Activated CD8-positive, alpha-beta memory T cell treated with anti-CD3 and anti-CD28 coated beads for 48 hours (primary cell): ENCODE measurements around the gene FLVCR2.

Source experiments
- DNase-seq, 3 experiments: peaks; one replicate each; pipeline ENCODE4 v3.0.0-alpha.2; 2020; ENCODE audit warnings: low read depth in 2 of 3, low spot score in 2 of 3

FLVCR2 gene

GRCh38 chr14:75554482-75554881 is 23.9 kb upstream of the FLVCR2 start:
- DNase-seq, result no peak

DNA sequence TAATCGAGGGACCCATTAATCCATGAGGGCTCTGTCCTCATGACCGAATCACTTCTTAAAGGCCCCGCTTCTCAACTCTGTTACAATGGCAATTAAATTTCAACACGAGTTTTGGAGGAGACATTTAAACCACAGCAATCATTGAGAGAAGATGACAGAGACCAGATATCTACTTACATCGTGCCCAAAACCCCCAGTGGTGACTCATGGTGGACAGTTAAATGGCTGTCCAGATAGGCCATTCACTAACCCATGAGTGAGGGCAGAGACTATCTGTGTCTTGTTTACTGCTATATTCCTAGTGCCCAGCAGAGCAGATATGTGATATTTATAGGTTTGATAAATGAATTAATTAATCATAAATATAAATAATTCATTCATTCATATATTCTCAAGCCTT is 20.0 kb upstream of the FLVCR2 start:
- DNase-seq, result no peak

DNA sequence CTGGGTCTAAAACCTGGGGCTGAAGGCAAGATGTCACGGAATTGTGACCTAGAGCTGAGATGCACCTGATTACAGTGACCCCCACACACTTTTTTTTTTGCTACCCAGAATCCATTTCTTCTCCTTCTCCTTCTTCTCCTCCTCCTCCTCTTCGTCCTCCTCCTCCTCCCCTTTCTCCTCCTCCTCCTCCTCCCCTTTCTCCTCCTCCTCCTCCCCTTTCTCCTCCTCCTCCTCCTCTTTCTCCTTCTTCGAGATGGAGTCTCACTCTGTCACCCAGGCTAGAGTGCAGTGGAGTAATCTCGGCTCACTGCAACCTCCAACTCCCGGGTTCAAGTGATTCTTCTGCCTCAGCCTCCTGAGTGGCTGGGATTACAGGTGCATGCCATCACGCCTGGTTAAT is 19.4 kb upstream of the FLVCR2 start:
- no peak for DNase-seq

GRCh38 chr14:75559451-75560222 is 18.8 kb upstream of the FLVCR2 start:
- DNase-seq, result peak in 1 of 3 experiments; percentile 37

DNA sequence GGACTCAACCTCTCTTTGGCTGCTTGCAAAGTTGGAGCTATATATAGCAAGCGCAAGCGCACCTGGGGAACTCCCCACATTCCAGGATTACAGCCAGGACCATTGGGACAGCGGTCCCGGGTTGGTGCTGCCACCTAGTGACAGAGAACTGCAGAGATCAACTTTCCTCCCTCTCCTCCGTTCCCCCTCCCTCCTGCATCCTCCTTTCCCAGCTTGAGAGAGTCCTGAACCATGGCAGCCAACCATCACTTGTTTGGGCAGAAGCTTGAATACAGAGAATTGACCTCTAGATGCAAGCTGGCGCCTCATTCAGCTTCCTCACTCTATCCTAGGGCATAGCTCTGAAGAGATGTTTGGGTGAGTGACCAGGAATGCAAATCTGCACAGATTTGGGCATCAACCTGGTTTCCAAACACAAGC is 17.4 kb upstream of the FLVCR2 start:
- DNase-seq, result no peak

GRCh38 chr14:75562089-75562488 is 16.3 kb upstream of the FLVCR2 start:
- DNase-seq, result no peak

- no peak for DNase-seq
Measured at GRCh38 chr14:75562489-75562888, 15.9 kb upstream of the FLVCR2 start.

DNA sequence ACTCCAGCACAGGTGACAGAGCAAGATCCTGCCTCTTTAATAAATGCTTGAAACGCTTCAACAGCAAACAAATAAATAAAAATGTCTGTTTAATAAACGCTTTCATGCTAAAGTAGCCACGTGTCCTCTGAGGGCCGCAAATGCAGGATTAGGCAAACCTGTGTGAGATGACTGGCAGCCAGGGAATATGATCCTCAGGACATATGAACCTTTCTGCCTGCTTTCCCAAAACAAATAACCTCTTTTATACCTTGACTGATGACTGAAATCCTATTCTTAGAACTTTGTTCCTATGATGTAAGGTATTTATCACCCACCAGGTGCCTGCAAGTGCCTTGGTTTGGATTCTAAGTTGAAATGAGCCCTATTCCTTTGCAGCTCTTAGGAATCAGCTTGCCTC is 14.5 kb upstream of the FLVCR2 start:
- DNase-seq, result no peak

- DNase-seq, result no peak
Measured at GRCh38 chr14:75565056-75565455, 13.4 kb upstream of the FLVCR2 start.

GRCh38 chr14:75566321-75566720 is 12.1 kb upstream of the FLVCR2 start:
- peak in 2 of 3 experiments; percentile 37 to 63 for DNase-seq

DNA sequence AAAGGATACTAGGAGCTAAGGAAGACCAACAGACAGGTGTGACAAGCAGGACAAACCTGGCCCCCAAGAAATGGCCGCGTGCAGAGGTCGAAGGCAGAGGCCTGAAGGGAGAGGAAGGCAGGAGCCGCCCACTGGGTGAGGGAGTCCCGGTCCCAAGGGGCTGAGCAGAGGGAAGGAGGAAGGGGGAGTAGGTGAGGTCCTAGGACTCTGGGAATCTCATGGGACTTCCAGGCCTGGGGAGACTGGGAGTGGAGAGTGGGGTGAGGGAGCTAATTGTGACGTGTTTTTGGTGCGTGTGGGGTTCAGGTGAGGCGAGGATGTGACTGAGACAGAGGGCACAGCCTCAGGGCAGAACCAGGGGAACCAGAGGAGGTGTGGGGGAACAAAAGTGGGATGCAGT is 11.7 kb upstream of the FLVCR2 start:
- no peak for DNase-seq

- no peak for DNase-seq
Measured at GRCh38 chr14:75568140-75568539, 10.3 kb upstream of the FLVCR2 start.

GRCh38 chr14:75568791-75569190 is 9.6 kb upstream of the FLVCR2 start:
- no peak for DNase-seq

DNA sequence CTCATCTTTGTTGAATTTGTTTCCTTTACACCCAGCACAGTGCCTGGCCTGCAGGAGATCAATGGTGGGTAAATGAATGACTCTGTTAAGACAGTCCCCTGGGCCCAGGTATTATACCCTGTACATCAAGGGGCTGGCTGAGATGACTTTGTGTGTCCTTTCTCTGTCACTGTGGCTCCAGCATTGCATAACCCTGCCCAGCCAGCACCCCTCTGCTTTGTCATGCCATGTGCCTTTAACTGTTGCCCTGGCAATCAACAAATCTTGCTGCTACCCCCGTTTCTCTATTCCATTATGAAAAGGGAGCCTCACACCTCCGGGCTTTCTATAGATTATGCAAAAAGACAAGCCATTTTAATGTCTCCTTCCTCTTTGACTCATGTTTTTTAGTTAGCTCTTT is 7.6 kb upstream of the FLVCR2 start:
- no peak for DNase-seq

DNA sequence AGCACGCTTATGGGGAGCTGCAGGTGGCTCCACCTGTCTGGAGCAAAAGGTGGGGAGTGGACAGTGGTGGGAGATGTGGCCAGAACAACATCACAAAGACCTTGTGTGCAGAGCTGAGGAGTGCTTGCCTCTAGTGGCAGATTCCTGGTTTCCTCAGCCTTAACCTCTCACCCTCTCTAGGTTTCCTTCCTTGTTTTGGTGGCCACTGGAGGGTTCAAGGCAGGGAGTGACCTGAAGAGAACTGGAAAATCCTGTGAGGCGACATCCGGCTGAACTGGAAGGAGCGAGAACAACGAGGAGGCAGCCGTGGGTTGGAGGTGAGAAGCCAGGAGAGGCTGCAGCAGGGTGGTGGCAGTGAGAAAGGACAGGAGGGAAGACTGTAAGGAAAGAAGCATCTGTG is 6.3 kb upstream of the FLVCR2 start:
- no peak for DNase-seq

DNA sequence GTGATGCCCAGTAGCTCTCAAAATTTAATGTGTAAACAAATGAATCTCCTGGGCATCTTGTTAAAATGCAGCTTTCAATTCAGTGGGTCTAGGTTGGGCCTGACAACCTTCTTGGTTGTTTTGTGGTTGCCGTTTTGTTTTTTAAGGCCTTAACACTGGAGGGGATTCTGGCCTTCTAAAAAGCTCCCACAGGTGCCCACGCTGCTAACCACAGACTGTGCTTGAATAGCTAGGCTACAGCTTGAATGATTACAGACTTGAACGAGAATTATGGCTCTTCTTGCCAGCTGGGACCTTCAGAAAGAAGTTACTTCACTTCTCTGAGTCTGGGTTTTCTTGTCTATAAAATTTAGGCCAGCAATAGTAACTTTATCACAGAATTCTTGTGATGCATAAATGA is 1.3 kb upstream of the FLVCR2 start:
- no peak for DNase-seq

DNA sequence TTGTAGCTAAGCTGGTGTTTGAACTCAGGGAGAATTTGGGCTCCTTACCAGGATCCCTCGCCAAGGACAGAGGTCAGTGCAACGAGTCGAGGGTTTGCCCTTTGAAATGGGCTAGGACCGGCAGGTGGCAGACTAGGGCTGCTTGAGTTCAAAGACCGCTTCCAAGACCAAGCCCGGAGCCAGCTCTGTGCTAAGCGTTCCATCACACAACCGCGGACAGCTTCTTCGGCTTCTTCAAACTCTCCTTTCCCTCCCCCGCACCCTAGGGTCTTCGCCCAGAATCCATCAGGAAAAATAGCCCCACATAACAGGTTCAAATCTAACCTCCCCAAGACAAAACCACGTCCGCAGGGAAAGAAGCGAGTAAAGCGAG is 705 bp upstream of the FLVCR2 start:
- peak; percentile 26 to 58 (median 31) for DNase-seq

GRCh38 chr14:75578786-75579337 is 442 bp downstream of the FLVCR2 start:
- no peak for DNase-seq

GRCh38 chr14:75579338-75579864 is 981 bp downstream of the FLVCR2 start:
- DNase-seq, result no peak

DNA sequence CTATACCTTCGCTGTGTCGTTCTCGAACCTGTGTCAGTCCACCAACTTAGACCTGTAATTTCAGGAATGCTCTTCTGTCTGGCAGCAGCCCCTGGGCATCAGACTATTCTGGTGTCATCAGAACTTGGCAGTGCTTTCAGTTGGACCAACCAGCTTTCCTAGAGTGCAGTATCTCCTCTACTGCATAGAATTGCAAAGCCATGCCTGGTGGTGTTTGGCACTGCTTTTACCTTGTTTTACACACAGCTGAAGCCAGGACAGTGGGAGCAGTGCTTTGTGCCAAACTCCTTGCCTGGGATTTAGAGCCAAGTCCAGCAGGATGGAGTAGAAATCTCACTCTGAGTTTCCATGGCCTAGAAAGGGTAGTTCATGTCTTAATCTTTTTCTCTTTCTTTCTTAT is 1.5 kb downstream of the FLVCR2 start:
- DNase-seq, result no peak

DNA sequence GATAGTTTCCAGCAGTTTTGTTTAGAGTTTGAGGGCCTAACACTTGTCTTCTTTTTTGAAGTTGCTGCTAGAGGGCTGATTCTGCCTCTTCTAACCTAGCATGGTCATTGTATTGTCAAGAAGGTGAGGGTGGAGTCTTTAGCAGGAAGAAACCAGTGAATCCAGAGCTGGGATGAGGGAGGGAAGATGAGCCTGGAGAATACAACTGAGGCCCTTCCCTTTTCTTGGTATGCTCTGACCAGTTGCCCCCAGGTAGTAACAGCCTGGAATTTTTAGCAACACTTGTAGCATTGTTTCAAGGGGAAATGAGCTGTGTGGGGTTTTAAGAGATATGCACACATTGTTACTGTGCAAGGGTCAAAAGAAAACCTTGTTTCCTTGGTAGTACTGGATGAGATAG is 9.0 kb downstream of the FLVCR2 start:
- no peak for DNase-seq

DNA sequence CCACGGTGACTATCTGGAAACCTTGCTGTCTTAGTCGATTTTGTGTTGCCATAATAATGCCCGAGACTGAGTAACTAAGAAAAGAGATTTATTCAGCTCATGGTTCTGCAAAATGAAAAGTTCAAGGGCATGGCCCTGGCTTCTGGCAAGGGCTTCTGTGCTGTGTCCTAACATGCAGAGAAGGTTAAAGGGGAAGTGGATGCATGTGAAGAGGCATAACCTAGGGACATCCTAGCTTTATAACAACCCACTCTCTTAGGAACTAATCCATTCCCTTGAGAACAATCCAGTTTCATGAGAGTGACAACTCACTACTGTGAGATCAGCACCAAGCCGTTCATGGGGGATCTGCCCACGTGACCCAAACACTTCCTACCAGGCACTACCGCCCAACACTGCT is 11.5 kb downstream of the FLVCR2 start:
- no peak for DNase-seq
